ENCODE measurements around the gene KRT35.

KRT35 gene

DNA sequence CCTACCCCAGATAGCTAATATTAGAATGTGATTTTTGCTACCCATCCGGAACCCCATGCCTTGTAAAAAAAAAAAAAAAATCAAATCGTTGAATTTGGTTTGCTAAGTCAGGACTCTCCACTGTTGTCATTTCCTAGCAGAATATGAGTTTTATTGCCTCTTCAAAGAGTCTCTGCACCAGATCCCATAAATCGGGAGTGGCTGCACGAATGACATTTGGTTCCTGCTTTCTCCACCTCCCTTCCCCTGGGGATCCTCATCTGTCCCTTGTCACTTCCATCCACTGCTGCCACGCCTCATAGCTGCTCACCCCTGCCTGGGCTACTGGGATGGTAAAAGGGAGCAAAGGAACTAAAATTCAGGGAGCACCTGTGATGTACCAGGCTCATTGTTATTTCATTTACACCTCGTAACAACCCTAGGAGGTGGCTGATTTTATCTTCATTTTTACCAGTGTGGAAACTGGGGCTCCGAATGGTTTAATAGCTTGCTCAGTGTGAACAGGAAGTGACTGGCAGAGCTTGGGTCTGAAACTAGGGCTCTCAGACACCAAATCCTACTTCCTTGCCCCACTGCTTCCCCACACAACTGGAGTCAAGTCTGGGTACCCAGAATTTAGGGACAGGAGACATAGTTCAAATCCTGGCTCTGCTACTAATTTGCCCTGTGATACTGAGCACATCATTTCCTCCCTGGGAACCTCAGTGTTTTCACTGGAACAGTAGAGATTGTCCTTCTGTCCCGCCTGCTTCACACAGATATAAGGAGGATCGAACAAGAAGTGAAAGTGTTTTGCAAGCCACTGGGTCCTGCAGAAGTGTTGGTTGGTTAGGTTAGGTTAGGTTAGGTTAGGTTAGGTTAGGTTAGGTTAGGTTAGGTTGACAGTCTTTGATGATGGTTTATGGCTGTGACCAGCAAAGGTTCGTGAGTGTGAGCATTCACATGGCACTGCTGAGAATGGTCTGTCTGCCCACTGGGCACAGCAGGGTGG is 9.3 kb upstream of the KRT35 start:
- FAIRE-seq (peak; percentile 80), DNase-seq (ENCODE audit: insufficient read length, low spot score) (no peak)

DNA sequence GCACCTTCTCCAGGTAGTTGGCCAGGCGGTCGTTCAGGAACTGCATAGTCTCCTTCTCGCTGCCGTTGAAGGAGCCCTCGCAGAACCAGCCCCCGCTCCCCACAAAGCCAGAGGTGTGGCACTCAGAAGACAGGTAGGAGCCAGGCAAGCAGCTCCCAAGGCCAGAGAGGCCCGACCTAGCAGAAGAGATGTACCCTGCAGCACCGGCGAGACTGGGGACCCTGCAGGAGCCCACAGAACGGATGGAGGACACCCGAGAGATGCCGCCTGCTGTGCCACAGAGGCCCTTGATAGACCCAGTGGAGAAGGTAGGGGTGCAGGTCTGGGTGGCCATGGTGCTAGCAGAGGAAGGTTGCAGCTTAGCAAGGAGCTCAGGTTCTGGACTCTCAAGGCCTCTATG is 8.6 kb upstream of the KRT35 start, which contains the start of gene KRT36:
Gene KRT36 (minus strand): TSS at position 380 of the 400 bp plus-strand sequence. CDS start 46 bp downstream, at position 334.
- FAIRE-seq (no peak), DNase-seq (ENCODE audit: insufficient read length, low spot score) (no peak)

DNA sequence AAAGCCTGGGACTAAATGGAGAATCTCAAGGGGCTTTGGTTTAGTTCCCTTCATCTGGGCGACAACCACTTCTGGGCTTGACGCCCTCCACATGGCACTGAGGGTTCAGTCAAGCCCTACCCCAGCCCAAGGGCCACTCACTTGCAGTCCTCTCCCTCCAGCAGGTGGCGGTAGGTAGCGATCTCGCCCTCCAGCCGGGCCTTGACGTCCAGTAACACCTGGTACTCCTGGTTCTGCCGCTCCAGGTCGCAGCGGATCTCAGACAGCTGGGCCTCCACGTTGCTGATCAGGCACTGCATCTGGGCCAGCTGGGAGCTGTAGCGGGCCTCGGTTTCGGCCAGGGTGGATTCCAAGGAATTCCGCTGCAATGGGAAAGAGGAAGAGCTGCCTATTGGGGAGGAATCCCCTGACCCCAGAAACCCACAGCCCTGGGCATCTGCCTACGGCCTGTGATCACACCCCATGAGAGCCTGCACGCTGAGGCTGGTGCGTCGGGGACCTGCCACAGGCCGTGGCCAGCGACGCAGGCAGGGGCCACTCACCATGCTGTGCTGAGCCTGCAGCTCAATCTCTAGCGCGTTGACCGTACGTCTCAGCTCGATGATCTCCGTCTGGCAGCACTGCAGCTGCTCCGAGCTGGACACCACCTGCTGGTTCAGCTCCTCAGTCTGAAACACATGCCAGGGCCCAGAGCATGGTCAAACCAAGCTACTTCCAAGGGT is 6.0 kb upstream of the KRT35 start:
- FAIRE-seq (peak; percentile 48), DNase-seq (ENCODE audit: insufficient read length, low spot score) (no peak)

DNA sequence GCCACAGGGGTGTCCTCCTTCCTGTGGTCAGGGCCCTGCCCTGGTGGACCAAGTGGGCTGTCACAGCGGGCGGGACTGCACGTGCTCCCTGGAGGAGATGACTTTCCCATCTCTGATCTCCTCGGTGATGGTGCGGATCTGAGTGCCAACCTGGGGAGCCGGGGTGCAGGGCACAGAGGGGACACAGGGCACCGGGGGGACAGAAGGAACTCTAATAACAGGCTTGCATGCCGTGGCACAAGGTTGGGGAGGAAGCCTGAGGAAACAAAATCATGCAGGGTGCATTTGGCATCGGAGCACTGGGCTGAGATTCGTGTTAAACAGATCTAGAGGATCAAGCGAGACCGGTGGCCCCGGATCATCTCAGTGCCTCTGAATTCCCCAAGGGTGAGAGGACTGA is 5.4 kb upstream of the KRT35 start:
- FAIRE-seq: no peak
- no peak for DNase-seq (ENCODE audit: insufficient read length, low spot score)

DNA sequence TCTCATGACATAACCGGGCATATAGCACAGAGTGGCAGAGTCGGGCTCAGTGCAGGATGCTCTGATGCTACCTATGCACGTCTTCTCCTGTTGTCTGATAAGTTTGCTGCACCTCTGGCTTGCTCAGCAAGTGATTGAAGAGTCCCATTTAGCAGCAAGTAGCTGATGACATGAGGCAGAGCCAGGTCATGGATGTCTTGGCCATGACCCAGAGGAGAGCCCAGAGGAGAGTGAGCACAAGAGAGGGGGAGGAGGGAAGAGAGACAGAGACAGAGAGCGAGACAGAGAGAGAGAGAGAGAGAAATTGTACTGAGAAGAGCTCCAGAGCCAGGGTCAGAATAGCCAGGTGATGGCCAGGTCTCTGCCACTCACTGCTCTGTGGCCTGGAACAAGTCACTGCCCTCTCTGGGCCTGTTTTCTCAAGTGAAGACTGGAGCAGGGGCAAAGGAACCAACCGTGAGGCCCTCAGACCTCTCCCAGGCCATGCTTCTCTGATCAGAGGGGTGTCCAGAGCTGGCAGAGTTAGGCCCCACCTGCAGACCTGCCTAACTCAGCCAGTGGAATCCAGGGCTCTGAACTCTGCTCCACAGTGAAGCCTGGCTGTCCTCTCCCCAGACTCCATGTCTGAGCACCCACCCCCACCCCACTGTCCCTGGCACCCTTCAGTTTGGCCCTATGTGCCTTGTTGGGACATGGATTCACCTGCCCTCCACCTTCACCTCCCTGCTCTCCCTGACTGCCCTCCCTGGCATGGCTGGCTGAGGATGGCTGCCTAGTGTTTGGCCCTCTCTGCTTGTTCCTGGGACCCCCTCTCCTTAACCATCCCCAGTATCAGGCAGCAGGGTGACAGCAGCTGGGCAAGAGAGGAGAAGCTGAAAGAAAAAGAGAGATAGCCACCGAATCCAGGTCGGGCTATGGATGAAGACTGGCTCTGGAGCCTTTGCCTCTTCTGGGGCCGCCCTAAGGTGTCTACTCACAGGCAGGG is 4.3 kb upstream of the KRT35 start:
- DNase-seq (ENCODE audit: insufficient read length, low spot score): no peak
- peak; percentile 28 for FAIRE-seq

DNA sequence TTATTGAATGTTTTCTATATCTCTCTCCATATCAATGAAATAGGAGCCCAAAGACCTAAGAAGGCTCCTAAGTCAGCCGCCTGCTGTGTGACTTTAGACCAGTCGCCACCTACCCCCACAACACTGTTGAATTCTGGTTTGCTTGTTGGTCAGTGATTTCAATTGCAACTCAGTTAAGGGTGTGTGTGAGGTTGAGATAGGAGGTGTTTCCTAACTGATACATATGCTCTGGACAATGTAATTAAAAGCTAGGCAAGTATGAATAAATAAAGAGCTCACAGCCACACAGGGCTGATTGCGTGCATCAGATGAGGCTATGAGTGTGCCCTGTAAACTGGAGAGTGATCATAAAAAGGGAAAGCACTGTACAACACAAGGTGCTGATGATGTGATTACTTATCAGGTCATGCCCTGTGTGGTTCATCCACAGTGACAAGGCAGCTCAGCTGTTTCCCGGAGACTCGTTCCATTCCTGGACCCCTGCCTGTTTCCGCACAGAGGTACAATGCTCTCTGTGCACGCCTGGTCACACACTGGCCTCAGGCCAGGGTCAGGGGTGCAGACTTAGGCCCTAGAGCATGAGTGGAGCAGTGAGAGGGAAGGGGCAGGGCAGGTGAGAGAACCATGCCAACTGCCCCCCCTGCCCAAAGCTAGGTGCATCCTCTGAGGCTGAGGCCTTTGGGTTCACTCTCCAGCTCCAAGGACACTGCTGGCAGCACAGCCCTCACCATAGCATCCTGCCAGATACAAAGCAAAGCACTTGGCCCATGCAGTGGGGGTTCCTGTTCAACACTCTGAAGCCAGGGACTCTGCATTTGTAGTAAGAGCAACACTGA is 3.3 kb upstream of the KRT35 start:
- no peak for FAIRE-seq
- no peak for DNase-seq (ENCODE audit: insufficient read length, low spot score)

DNA sequence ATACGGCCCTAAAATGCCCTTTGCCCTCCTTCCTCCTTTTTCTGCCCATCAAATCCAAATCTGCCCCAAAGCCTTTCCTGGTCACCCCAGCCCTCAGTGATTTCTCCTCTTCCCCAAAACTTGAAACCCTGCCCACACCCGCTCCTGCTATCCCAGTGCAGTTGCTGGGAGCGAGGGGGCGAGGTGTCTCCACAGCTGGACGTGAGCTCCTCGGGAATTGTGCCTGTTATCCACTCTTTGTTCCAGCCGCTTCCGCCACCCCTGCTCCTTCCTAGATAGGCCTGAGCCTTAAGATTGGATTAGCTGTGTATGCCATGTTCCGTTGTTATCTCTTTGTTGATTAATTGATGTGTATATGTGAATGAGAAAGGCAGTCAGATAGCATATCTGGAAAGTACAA is 2.6 kb upstream of the KRT35 start:
- FAIRE-seq: peak; percentile 49

DNA sequence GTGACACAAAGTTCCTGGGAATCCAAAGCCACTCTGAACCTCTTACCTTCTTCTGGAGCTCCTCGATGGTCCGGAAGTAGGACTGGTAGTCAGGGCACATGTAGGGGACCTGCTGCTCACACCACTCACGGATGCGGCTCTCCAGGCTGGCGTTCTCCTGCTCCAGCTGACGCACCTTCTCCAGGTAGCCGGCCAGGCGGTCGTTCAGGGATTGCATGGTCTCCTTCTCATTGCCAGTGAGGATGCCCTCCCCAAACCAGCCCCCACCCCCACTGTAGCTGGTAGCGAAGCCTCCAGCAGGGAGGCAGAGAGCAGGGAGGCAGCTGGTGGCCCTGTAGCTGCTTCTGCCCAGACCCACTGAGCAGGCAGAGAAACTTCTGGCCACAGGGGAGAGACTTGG is 370 bp downstream of the KRT35 start:
- FAIRE-seq (no peak), DNase-seq (ENCODE audit: insufficient read length, low spot score) (no peak)

More for the DNA sequence above, 2.6 kb upstream of the KRT35 start:
- DNase-seq (ENCODE audit: insufficient read length, low spot score): no peak

DNA sequence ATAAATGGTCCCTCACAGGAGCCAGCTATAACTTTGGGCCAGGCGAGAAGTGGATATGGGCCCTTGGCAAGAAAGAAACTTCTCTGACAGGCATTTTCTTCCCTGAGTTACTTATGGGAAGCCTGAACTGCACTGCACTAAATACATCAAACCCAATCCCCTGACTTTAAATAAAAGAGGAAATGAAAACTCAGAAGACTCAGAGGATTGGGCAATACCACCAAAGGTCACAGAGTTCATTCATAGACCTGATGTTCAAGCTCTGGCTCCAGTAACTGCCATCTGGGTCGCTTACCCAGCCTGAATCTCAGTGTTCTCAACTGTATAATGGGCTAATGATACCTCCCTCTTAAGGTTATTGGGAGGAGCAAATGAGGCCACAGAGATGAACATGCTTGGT is 815 bp downstream of the KRT35 start:
- DNase-seq (ENCODE audit: insufficient read length, low spot score) (no peak), FAIRE-seq (no peak)

DNA sequence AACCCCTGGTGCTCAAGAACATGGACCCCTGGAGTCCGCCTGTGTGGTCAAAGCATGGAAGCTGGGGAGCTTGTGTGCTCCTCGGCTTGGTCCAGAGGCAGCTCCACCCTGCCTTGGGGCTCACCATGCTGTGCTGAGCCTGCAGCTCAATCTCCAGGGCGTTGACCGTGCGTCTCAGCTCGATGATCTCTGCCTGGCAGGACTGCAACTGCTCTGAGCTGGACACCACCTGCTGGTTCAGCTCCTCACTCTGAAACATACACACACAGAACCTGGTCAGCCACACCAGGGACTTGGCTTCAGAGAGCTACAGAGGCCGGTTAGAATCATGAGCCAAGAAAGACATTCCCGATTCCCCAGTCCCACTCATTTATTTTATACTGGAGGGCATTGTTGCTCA is 2.7 kb downstream of the KRT35 start:
- no peak for DNase-seq (ENCODE audit: insufficient read length, low spot score)
- peak; percentile 82 for FAIRE-seq

DNA sequence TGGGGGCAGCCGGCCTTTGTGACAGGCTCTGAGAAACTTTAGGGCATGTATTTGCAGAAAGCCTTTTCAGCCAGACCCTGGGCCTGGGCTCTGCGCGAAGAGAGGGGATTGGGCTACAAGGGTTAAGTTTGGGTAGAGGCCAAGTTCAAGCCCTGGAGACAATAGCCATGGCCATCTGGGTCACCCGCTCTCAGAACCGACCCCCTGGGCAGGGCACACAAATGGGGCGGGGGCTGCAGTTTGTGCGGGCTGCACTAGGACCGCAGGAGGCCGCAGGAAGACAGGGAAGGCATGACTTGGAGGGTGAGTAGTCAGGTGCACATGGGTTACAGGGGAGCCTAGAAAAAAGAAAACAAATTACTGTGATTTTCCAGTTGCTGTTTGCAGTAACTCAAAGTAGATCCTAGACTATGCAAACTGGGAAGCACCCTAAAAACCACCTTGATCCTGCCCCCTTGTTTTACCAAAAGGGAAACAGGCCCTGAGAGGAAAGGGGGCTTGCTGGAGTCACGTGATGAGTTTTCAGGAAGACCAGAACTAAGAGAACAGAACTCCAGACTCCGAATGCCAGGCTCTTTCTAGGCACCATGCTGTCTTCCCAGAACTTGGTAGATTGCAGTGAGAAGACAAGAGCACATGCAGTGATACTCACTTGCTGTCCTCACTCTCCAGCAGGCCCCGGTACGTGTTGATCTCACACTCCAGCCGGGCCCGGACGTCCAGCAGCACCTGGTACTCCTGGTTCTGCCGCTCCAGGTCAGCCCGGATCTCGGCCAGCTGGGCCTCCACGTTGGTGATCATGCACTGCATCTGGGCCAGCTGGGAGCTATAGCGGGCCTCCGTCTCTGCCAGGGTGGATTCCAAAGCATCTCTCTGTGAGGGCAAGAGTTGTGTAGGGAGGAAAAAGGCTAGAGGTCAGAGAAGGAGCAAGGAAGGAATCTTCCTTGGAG is 3.8 kb downstream of the KRT35 start:
- DNase-seq (ENCODE audit: insufficient read length, low spot score) (no peak), FAIRE-seq (peak; percentile 74)

DNA sequence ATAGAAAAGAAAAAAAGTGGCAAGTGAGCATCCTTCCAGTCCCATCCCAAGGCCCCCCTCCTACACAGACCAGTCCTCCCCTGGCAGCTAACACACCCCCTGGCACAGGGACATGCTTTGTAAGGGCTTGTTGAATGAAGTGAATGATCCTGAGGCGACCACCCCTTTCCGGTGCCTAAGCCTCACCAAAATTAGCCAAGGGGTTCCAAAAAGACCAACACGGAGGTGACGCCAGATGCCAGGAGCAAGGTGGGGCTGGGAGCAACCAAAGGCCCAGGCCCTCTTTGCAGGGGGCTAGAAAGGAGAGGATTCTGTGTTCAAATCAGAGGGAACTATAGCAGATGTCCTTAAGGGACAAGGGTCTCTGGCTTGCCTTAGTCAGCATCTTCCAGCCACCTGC is 5.5 kb downstream of the KRT35 start:
- no peak for FAIRE-seq
- no peak for DNase-seq (ENCODE audit: insufficient read length, low spot score)

DNA sequence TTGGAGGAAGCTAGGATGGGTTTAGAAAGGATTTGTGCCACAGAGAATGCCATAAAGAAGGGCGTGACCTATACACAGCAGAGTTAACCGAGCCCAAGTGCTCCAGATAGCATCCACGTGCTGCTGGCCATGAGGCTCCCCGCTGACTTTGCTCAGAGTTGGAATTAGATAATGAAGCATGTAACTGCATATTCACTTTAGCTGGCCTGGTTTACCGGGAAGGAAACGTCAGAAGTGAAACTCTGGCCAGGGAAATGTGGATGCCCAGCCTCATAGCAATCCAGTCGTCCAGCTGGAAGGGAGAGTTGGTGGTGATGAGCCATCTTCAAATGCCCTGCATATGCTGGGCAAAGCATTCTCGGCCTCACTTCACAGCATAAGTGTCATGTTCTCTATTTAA is 6.1 kb downstream of the KRT35 start:
- FAIRE-seq: peak; percentile 62
- DNase-seq (ENCODE audit: insufficient read length, low spot score): no peak

DNA sequence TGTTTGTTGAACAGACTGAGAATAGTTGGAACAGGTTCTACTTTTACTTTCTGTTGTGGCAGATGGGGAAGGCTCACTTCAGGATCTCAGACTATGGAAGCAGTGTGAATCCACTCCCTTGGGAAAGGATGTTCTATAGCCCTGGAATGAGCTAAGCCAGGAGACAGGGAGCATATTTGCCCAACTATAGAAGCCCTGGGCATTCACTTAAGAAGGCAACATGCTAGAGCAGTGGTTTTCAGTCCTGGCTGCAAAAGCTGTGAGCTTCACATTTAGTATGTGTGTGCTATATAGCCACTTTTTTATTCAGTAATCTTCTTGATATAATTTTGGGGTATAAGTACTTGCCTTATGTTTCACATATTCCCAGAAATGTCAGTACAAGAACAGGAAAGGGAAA is 12.6 kb downstream of the KRT35 start:
- no peak for FAIRE-seq
- DNase-seq (ENCODE audit: insufficient read length, low spot score): no peak

DNA sequence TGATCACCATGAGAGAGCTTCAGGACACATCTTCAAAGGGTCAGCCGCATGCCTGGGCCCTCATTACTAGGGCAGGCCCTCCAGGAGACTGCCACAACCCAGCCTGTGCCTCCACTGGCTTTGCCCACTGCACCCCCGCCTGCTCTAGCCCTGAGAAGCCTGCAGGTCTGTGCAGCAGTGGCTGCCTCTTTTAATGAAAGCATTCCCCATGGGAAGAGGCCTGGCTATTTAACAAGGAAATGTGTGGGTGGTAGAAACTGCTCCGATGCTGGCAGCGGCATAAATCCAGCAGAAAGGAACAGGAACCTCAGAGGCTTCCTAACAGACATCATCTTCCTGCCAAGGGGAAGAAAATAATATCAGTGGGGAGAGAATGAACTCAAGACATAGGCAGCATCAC is 13.4 kb downstream of the KRT35 start:
- DNase-seq (ENCODE audit: insufficient read length, low spot score): no peak
- FAIRE-seq: no peak

DNA sequence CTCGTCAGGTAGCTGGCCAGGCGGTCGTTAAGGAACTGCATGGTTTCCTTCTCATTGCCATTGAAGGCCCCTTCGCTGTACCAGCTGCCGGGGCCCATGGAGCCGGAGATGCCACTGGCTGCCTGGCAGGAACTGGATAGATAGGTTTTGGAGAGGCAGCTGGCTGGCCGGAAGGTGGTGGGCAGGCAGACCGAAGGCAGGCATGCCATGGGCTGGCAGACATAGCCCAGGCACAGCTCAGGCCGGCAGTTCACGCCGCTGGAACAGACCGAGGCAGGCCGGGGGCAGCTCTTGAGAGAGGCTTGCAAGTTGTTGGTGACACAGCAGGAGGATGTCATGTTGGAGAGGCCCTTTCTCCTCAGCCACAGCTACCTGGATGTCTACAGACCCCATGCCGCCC is 14.0 kb downstream of the KRT35 start, which contains the start of gene KRT32:
Gene KRT32 (minus strand): TSS at position 399 of the 400 bp plus-strand sequence. CDS start 61 bp downstream, at position 338.
- no peak for FAIRE-seq

DNA sequence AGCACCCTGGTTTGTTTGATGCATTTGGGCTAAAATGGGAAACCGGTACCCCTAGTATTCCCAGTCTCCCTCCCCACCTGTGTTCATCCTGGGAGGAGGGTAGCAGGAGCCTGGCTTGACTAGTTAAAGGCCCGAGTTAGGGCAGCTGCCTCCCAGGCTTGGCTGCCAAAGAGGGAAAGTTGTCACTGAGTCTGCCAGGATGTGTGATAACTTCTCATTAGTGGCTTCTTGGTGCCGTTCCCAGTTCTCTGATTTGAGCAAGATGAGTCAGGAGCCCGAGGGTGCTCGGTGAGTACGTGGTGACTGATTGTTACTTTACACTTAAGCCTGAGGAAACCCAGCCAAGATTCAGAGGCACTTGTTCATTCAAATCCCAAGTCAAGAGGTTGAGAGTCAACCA is 16.3 kb downstream of the KRT35 start:
- DNase-seq (ENCODE audit: insufficient read length, low spot score): peak; percentile 95
- peak; percentile 95 for FAIRE-seq

More for the DNA sequence above, 14.0 kb downstream of the KRT35 start, which contains the start of gene KRT32:
- no peak for DNase-seq (ENCODE audit: insufficient read length, low spot score)

DNA sequence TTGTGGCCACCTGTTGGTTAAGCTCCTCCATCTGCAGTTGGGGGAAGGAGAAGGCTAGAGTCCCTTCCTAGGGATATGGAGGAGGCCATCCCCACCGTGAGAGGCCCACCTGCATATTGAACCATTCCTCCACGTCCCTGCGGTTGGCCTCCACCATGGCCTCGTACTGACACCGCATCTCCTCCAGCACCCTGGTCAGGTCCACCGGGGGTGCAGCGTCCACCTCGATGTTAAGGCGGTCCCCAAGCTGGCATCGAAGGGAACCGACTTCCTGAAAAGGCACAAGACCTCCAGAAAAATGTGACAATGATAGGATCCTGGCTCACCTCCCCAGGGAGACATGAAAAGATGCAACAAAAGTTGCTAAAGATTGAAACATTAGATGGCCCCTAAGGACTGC is 16.8 kb downstream of the KRT35 start:
- FAIRE-seq (peak; percentile 52), DNase-seq (ENCODE audit: insufficient read length, low spot score) (no peak)

Data from HTR-8/SVneo (cell line).